ENCODE data around the gene PRR16. TPM values are rescaled to one million over a fixed set of nuclear protein-coding genes. Genes with fewer than 3 reads are reported as not detected.

The PRR16 gene
- total RNA-seq, 4 donors from 2014 or later = 0.48 to 2.3 (median 1.9) TPM; not detected in 1

- Histone ChIP-seq H3K27me3 (no peaks in the 10 kb centered on the region), H3K36me3 (no peaks in the 10 kb centered on the region), H3K9me3 (no peaks in the 10 kb centered on the region), H3K4me1 (no peaks in the 10 kb centered on the region), H3K27ac (no peak overlapping the region), H3K4me3 (no peak overlapping the region)
- TF ChIP-seq POLR2A (IDR thresholded peaks at IDR 0.05) (no peak), CTCF (IDR thresholded peaks at IDR 0.05) (no peak)
- no peak for DNase-seq
- intact Hi-C loops (cut with DNase I) = no loop called here
Observed at GRCh38 chr5:120568711-120569110, 104.6 kb downstream of the PRR16 start.

DNA sequence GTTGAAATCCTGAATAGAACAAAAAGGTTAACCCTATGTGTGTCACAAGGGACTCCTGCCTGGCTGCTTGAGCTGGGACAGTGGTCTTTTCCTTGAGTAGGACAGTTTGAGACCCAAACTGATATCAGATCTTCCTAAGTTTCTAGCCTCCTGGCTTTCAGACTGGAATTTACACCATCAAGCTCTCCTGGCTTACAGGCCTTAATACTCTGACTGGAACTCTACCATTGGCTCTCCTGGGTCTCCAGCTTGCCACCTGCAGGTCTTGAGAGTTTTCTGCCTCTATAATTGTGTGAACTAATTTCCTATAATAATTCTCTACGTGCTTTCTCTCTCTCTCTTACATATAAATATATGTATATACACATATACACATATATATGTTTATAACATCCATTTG is 112.5 kb downstream of the PRR16 start:
- Histone ChIP-seq H3K36me3 (no peaks in the 10 kb centered on the region), H3K27me3 (no peaks in the 10 kb centered on the region), H3K9me3 (no peaks in the 10 kb centered on the region), H3K4me3 (no peak overlapping the region), H3K27ac (no peak overlapping the region), H3K4me1 (no peaks in the 10 kb centered on the region)
- no peak for DNase-seq
- intact Hi-C loops (cut with DNase I) = no loop called here
- WGBS, 2 donors = 19 to 53% methylated on average over 1 of the region's 1 CpG
- TF ChIP-seq POLR2A (IDR thresholded peaks at IDR 0.05) (no peak), CTCF (IDR thresholded peaks at IDR 0.05) (no peak)

DNA sequence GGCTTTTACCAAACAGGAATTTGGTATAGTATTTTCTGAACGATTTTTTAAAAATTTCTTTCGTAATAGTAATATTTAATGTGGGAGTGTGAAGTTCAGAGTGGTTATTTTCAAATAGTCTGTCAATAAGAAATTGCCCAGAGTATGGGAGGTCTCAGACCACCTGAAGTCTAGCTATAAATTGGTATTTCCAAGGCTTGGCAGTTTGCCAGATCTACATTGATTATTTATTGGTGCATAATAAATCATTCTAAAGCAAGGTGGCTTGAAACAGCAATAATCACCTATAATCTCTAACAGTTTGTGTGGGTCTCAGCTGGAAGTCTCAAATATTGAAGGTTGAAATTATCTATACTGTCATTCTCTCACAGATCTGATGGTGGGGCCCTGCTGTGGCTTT is 118.5 kb downstream of the PRR16 start:
- intact Hi-C loops (cut with DNase I) = no loop called here
- DNase-seq = no peak
- 38 to 50% methylated on average over 2 of the region's 2 CpGs for WGBS, 2 donors

DNA sequence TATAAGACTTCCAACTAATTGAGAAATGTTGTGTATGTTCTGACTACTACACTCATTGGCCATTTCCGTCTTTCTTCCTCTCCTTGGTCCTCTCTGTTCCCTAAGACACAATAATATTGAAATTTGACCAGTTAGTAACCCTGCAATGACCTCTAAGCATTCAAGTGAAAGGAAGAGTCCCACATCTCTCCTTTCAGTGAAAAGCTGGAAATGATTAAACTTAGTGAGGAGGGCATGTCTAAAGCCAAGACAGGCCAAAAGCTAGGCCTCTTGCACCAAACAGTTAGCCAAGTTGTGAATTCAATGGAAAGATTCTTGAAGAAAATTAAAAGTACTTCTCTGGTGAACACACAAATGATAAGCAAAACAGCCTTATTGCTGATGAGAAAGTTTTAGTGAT is 122.5 kb downstream of the PRR16 start:
- intact Hi-C loops (cut with DNase I) = no loop called here
- Histone ChIP-seq H3K27ac (no peak overlapping the region), H3K9me3 (no peaks in the 10 kb centered on the region), H3K4me3 (no peak overlapping the region), H3K36me3 (no peaks in the 10 kb centered on the region), H3K4me1 (no peaks in the 10 kb centered on the region), H3K27me3 (no peaks in the 10 kb centered on the region)
- 40 to 71% methylated on average over 1 of the region's 1 CpG for WGBS, 2 donors
- TF ChIP-seq CTCF (IDR thresholded peaks at IDR 0.05) (no peak), POLR2A (IDR thresholded peaks at IDR 0.05) (no peak)
- DNase-seq = no peak

More for the DNA sequence above, 118.5 kb downstream of the PRR16 start:
- H3K36me3 ChIP-seq = no peaks in the 10 kb centered on the region
- H3K27me3 ChIP-seq = no peaks in the 10 kb centered on the region
- no peak overlapping the region for H3K4me3 ChIP-seq
- no peak overlapping the region for H3K27ac ChIP-seq
- TF ChIP-seq CTCF (IDR thresholded peaks at IDR 0.05) (no peak), POLR2A (IDR thresholded peaks at IDR 0.05) (no peak)
- no peaks in the 10 kb centered on the region for H3K4me1 ChIP-seq
- no peaks in the 10 kb centered on the region for H3K9me3 ChIP-seq

GRCh38 chr5:120591911-120592310 is 127.8 kb downstream of the PRR16 start:
- Histone ChIP-seq H3K27ac (no peak overlapping the region), H3K36me3 (no peaks in the 10 kb centered on the region), H3K4me3 (no peak overlapping the region), H3K4me1 (no peaks in the 10 kb centered on the region), H3K27me3 (no peaks in the 10 kb centered on the region), H3K9me3 (peaks cover 0 to 7% (median 0%) of the 10 kb centered on the region in 3 donors)
- intact Hi-C loops (cut with DNase I) = no loop called here
- no peak for DNase-seq
- TF ChIP-seq CTCF (IDR thresholded peaks at IDR 0.05) (no peak), POLR2A (IDR thresholded peaks at IDR 0.05) (no peak)
- 53 to 54% methylated on average over 2 of the region's 2 CpGs for WGBS, 2 donors

Measured in esophagus squamous epithelium (tissue), 5 donors.